ENCODE data around the gene MBNL2.

DNA sequence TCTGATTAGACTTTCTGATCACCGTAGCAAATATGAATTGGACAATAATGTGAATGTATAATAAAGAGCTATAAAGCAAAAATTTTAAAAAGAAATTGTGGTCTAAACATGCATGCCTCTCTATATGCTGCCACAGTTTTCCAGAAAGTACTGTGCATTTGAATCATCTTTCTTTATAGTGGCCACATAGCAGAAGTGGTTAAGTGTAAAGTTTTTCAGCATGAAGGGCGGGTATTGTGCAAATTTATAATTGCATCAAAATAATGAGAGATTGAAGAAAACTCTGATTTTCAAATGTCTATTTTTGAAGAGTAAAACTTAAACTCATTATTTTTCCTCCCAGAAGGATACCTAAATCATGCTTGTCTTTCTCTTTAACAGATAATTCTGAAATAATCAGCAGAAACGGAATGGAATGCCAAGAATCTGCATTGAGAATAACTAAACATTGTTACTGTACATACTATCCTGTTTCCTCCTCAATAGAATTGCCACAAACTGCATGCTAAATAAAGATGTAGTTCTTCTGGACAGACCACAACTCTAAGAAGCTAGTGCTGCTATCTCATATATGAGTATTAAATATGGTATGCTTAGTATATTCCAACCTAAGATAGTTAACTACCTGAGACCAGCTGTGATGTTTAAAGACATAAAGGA lies 168.9 kb downstream of the MBNL2 start:
- TF ChIP-seq, protein P1, sequence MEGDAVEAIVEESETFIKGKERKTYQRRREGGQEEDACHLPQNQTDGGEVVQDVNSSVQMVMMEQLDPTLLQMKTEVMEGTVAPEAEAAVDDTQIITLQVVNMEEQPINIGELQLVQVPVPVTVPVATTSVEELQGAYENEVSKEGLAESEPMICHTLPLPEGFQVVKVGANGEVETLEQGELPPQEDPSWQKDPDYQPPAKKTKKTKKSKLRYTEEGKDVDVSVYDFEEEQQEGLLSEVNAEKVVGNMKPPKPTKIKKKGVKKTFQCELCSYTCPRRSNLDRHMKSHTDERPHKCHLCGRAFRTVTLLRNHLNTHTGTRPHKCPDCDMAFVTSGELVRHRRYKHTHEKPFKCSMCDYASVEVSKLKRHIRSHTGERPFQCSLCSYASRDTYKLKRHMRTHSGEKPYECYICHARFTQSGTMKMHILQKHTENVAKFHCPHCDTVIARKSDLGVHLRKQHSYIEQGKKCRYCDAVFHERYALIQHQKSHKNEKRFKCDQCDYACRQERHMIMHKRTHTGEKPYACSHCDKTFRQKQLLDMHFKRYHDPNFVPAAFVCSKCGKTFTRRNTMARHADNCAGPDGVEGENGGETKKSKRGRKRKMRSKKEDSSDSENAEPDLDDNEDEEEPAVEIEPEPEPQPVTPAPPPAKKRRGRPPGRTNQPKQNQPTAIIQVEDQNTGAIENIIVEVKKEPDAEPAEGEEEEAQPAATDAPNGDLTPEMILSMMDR (IDR thresholded peaks at IDR 0.05; ENCODE audit: insufficient read depth, low read length) = no peak
- no peak for TF ChIP-seq POLR2AphosphoS5 (IDR thresholded peaks at IDR 0.05; ENCODE audit: low read depth)
- no peak for TF ChIP-seq SPI1 (IDR thresholded peaks at IDR 0.05; ENCODE audit: borderline replicate concordance, low read depth)
- TF ChIP-seq, protein P2, sequence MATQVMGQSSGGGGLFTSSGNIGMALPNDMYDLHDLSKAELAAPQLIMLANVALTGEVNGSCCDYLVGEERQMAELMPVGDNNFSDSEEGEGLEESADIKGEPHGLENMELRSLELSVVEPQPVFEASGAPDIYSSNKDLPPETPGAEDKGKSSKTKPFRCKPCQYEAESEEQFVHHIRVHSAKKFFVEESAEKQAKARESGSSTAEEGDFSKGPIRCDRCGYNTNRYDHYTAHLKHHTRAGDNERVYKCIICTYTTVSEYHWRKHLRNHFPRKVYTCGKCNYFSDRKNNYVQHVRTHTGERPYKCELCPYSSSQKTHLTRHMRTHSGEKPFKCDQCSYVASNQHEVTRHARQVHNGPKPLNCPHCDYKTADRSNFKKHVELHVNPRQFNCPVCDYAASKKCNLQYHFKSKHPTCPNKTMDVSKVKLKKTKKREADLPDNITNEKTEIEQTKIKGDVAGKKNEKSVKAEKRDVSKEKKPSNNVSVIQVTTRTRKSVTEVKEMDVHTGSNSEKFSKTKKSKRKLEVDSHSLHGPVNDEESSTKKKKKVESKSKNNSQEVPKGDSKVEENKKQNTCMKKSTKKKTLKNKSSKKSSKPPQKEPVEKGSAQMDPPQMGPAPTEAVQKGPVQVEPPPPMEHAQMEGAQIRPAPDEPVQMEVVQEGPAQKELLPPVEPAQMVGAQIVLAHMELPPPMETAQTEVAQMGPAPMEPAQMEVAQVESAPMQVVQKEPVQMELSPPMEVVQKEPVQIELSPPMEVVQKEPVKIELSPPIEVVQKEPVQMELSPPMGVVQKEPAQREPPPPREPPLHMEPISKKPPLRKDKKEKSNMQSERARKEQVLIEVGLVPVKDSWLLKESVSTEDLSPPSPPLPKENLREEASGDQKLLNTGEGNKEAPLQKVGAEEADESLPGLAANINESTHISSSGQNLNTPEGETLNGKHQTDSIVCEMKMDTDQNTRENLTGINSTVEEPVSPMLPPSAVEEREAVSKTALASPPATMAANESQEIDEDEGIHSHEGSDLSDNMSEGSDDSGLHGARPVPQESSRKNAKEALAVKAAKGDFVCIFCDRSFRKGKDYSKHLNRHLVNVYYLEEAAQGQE (IDR thresholded peaks at IDR 0.05; ENCODE audit: insufficient replicate concordance, low read depth) = no peak

Measured in HL-60 (cell line).